ENCODE measurements around the gene STKLD1. TPM values are rescaled to one million over a fixed set of nuclear protein-coding genes. Genes with fewer than 3 reads are reported as not detected.

The STKLD1 gene
- total and polyA plus RNA-seq, 2 experiments from 2014 or later = 2.2 to 5.1 TPM

DNA sequence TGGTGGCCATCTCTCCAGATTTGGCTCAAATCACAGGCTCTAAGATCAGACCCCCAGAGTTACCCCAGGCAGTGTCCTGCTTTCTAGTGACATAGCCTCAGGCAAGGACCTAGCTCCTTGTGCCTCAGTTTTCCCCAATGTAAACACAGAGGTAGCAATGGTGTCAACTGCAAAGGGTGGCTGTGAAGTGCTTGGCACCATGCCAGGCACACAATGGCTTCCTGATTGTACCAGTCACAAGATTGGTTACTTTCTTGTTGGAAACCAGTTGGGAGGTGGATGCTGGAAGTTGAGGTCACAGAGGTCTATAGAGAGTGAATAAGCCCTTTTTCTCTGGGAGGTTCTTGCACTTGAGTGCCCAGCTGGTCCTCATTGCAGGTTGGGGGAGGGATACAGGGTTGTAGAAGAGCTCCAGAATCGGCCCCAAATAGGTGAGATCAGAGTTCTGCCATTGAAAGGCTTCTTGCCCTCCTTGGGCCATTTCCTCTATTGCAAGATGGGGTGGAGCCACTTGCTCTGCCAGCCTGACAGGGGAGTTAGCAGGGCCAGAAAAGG lies 2.3 kb downstream of the STKLD1 start:
- no peaks in the 10 kb centered on the region for H3K4me1 ChIP-seq (ENCODE audit: low read depth)
- TF ChIP-seq, protein P1, sequence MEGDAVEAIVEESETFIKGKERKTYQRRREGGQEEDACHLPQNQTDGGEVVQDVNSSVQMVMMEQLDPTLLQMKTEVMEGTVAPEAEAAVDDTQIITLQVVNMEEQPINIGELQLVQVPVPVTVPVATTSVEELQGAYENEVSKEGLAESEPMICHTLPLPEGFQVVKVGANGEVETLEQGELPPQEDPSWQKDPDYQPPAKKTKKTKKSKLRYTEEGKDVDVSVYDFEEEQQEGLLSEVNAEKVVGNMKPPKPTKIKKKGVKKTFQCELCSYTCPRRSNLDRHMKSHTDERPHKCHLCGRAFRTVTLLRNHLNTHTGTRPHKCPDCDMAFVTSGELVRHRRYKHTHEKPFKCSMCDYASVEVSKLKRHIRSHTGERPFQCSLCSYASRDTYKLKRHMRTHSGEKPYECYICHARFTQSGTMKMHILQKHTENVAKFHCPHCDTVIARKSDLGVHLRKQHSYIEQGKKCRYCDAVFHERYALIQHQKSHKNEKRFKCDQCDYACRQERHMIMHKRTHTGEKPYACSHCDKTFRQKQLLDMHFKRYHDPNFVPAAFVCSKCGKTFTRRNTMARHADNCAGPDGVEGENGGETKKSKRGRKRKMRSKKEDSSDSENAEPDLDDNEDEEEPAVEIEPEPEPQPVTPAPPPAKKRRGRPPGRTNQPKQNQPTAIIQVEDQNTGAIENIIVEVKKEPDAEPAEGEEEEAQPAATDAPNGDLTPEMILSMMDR (IDR thresholded peaks at IDR 0.05; ENCODE audit: low read depth, low read length) = no peak
- H3K4me3 ChIP-seq = no peak overlapping the region
- no peak overlapping the region for H3K27ac ChIP-seq
- H3K27me3 ChIP-seq = no peaks in the 10 kb centered on the region
- no peak for DNase-seq (ENCODE audit: low read depth in 1 of 2, low spot score in 1 of 2)
- no peaks in the 10 kb centered on the region for H3K9me3 ChIP-seq (ENCODE audit: low read depth)
- no peaks in the 10 kb centered on the region for H3K36me3 ChIP-seq

DNA sequence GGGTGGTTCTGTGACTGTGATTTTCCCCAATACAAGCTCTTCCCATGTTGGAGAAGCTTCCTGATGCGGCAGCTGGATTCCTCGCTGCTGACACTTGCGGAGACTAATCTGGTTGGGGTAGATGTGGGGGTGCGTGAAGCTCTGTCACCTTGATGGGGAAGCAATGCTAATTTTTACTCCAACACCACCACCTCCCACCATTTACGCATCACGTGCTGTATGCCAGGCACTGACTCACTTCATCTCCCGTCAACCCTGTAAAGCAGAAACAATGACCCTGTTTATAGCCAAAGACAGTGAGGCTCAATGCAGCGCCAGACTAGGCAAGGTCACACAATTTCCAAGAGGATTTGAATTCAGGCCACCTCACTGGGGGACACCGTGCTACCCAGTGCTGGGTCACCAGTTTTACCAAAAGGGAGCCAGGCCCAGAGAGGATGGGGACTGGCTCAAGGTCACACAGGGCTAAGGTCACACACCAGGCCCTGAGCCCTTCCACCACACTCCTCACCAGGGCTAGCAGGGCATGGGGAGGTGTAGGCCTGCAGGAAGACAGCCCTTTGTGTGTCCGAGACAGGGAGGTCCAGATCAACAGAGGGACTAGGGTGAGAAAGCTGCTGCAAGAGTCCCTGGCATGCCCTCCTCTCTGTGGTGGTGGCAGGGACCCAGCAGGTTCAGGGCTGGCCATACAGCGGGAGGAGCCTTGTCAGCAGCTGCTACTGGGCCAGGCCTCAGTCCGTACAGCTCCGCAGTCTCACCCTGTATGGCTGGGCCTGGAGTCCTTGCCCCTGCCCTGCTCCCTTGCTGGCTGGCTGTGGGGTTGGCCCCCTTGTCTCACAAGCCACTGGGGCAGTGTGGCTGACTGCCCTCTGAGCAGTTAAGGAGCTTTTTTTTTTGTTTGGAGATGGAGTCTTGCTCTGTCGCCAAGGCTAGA lies 3.3 kb downstream of the STKLD1 start:
- H3K27ac ChIP-seq = no peak overlapping the region

DNA sequence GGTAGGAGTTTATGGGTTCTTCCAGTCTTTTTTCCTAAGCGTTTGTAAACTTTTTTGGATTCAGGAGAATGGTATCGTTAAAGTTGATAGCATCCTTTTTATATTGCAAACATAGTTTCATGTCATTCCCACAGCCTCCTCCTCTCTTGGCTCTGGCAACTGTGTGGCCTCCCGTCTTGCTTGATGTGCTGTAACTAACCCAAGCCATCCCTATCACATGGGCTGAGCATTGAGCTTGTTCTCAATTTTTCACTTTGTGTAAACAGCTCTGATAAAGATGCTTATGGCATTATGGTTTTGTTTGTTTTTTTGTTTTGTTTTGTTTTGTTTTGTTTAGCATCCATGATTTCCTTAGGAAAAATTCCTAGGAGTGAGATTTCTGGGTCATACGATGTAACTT lies 4.6 kb downstream of the STKLD1 start:
- TF ChIP-seq, protein P1 (IDR thresholded peaks at IDR 0.05; ENCODE audit: low read depth, low read length) = no peak
- Histone ChIP-seq H3K27me3 (no peaks in the 10 kb centered on the region), H3K27ac (no peak overlapping the region), H3K4me3 (no peak overlapping the region), H3K36me3 (no peaks in the 10 kb centered on the region), H3K9me3 (ENCODE audit: low read depth) (no peaks in the 10 kb centered on the region), H3K4me1 (ENCODE audit: low read depth) (no peaks in the 10 kb centered on the region)
- DNase-seq (ENCODE audit: low read depth in 1 of 2, low spot score in 1 of 2) = no peak

More for the DNA sequence above, 3.3 kb downstream of the STKLD1 start:
- Histone ChIP-seq H3K9me3 (ENCODE audit: low read depth) (no peaks in the 10 kb centered on the region), H3K4me1 (ENCODE audit: low read depth) (no peaks in the 10 kb centered on the region), H3K27me3 (no peaks in the 10 kb centered on the region), H3K36me3 (no peaks in the 10 kb centered on the region), H3K4me3 (no peak overlapping the region)
- TF ChIP-seq, protein P1 (IDR thresholded peaks at IDR 0.05; ENCODE audit: low read depth, low read length) = no peak
- no peak for DNase-seq (ENCODE audit: low read depth in 1 of 2, low spot score in 1 of 2)

DNA sequence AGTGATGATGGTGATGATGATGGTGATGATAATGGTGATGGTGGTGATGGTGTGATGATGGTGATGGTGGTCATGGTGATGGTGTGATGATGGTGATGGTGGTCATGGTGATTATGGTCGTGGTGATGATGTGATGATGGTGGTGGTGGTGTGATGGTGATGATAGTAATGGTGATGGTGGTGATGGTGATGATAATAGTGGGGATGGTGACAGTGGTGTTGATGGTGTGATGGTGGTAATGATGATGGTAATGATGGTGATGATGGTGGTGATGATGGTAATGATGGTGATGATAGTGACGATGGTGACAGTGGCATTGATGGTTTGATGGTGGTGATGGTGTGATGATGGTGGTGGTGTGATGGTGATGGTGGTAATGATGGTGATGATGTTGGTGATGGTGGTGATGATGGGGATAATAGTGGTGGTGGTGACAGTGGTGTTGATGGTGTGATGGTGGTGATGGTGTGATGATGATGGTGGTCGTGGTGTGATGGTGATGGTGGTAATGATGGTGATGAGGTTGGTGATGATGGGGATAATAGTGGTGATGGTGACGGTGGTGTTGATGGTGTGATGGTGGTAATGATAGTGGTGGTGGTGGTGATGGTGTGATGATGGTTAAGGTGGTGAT lies 6.5 kb downstream of the STKLD1 start:
- no peaks in the 10 kb centered on the region for H3K9me3 ChIP-seq (ENCODE audit: low read depth)
- no peaks in the 10 kb centered on the region for H3K4me1 ChIP-seq (ENCODE audit: low read depth)
- TF ChIP-seq, protein P1 (IDR thresholded peaks at IDR 0.05; ENCODE audit: low read depth, low read length) = no peak
- H3K4me3 ChIP-seq = no peak overlapping the region
- H3K27ac ChIP-seq = no peak overlapping the region
- H3K27me3 ChIP-seq = no peaks in the 10 kb centered on the region
- no peaks in the 10 kb centered on the region for H3K36me3 ChIP-seq
- no peak for DNase-seq (ENCODE audit: low read depth in 1 of 2, low spot score in 1 of 2)

DNA sequence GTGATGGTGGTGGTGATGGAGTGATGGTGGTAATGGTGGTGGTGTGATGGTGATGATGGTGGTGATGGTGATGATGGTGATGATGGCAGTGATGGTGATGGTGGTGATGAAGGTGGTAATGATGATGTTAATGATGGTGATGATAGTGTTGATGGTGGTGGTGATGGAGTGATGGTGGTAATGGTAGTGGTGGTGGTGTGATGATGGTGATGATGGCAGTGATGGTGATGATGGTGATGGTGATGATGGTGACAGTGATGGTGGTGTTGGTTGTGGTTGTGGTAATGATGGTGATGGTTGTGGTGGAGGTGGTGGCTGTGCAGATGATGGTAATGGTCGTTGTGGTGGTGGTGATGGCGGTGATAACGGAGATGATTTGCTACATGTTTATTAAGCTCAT lies 7.3 kb downstream of the STKLD1 start:
- H3K4me1 ChIP-seq (ENCODE audit: low read depth) = no peaks in the 10 kb centered on the region
- DNase-seq (ENCODE audit: low read depth in 1 of 2, low spot score in 1 of 2) = no peak
- no peaks in the 10 kb centered on the region for H3K36me3 ChIP-seq
- H3K9me3 ChIP-seq (ENCODE audit: low read depth) = no peaks in the 10 kb centered on the region
- H3K27me3 ChIP-seq = no peaks in the 10 kb centered on the region
- no peak overlapping the region for H3K4me3 ChIP-seq
- TF ChIP-seq, protein P1 (IDR thresholded peaks at IDR 0.05; ENCODE audit: low read depth, low read length) = no peak
- H3K27ac ChIP-seq = no peak overlapping the region
